Esophagus squamous epithelium (tissue), 5 donors: ENCODE measurements around the gene CDHR3. TPM values are rescaled to one million over a fixed set of nuclear protein-coding genes. Genes with fewer than 3 reads are reported as not detected.

Experiments used
- DNase-seq: peaks from one replicate; lab custom pipeline; 2025; lab: John Stamatoyannopoulos, UW
- H3K27ac ChIP-seq, 4 donors: fragments of 200-600 bp; sonication (generic); one replicate each; pipeline ENCODE4 v1.5.1; 2016 to 2019; ENCODE audit warnings: mild to moderate bottlenecking in 1 of 4
- H3K27me3 ChIP-seq, 4 donors: fragments of 200-600 bp; sonication (generic); 1 replicate in 3 of 4; 2 replicates in 1 of 4; pipeline versions ENCODE4 v1.5.1 to v1.6.0; 2017 to 2021; ENCODE audit warnings: antibody characterized with exemption in 1 of 4
- H3K36me3 ChIP-seq, 3 donors: fragments of 200-600 bp; sonication (generic); one replicate each; pipeline ENCODE4 v1.5.1; 2016 to 2019
- H3K4me1 ChIP-seq, 3 donors: fragments of 200-600 bp; sonication (generic); one replicate each; pipeline ENCODE4 v1.5.1; 2017 to 2019
- H3K4me3 ChIP-seq, 4 donors: fragments of 200-600 bp; sonication (generic); 1 replicate in 3 of 4; 2 replicates in 1 of 4; pipeline ENCODE4 v1.5.1; 2016 to 2019; ENCODE audit warnings: mild to moderate bottlenecking in 2 of 4, moderate library complexity in 1 of 4
- H3K9me3 ChIP-seq, 3 donors: fragments of 200-600 bp; sonication (generic); one replicate each; pipeline ENCODE4 v1.5.1; 2016 to 2019
- POLR2A ChIP-seq, 4 donors: fragments of 450-650 bp; IDR thresholded peaks; one replicate each; pipeline ENCODE4 v1.6.1; 2017; ENCODE audit warnings: antibody characterized with exemption in 4 of 4, mild to moderate bottlenecking in 4 of 4, moderate library complexity in 3 of 4
- WGBS, 2 donors: methylation state at CpG; one replicate each; pipeline ENCODE4 v1.1.5; 2018; 5-methylcytosine and 5-hydroxymethylcytosine counted together
- intact Hi-C: fragments of 100-400 bp; cut with DNase I; formaldehyde crosslinking; loops from one replicate; pipeline ENCODE4 v1.15.0; 2022
- total RNA-seq, 4 donors: library from RNA; depleted of rRNA; stranded (reverse); fragments of >200 nt; gene quantifications; one replicate each; pipeline ENCODE4 v1.1.0, GENCODE V29; 2016
- TF ChIP-seq, protein P1 (sequence below), 6 experiments: fragments of 450-650 bp in 4 of 6; fragments of 200-600 bp in 2 of 6; sonication (generic) in 2 of 6; IDR thresholded peaks; one replicate each; pipeline ENCODE4 v1.5.1; 2016 to 2019; ENCODE audit warnings: antibody characterized with exemption in 6 of 6, mild to moderate bottlenecking in 4 of 6, moderate library complexity in 4 of 6
- donor health status: DM: yes; HTN: yes; CAD: no.

Gene CDHR3
- total RNA-seq, 4 donors from 2014 or later: 0.32 to 2.5 (median 1.9) TPM

DNA sequence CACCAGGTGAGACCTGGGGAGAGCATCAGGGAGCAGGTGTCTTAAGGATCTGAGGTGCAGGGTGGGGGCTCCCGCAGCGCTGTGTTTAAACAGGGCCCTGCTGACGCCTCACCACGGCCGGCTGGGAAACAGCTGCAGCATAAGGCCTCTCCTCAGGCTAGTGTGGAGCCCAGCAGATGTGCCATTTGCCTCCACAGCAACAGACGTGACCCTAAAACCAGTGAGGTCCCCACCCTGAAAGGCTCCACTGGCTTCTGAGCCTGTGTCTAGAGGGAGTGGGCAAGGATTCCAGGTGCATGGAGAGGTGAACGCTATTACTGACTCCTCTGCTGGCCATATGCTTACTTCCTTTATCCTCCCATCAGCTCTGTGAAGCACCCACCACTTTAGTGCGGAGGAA lies 101.3 kb downstream of the CDHR3 start:
- Histone ChIP-seq H3K27me3 (no peaks in the 10 kb centered on the region), H3K36me3 (no peaks in the 10 kb centered on the region), H3K9me3 (no peaks in the 10 kb centered on the region), H3K4me1 (peaks cover 52 to 100% (median 72%) of the 10 kb centered on the region in 3 donors), H3K27ac (peak overlapping the region; percentile 83 to 91 (median 88)), H3K4me3 (no peak overlapping the region)
- TF ChIP-seq, protein P1, sequence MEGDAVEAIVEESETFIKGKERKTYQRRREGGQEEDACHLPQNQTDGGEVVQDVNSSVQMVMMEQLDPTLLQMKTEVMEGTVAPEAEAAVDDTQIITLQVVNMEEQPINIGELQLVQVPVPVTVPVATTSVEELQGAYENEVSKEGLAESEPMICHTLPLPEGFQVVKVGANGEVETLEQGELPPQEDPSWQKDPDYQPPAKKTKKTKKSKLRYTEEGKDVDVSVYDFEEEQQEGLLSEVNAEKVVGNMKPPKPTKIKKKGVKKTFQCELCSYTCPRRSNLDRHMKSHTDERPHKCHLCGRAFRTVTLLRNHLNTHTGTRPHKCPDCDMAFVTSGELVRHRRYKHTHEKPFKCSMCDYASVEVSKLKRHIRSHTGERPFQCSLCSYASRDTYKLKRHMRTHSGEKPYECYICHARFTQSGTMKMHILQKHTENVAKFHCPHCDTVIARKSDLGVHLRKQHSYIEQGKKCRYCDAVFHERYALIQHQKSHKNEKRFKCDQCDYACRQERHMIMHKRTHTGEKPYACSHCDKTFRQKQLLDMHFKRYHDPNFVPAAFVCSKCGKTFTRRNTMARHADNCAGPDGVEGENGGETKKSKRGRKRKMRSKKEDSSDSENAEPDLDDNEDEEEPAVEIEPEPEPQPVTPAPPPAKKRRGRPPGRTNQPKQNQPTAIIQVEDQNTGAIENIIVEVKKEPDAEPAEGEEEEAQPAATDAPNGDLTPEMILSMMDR (IDR thresholded peaks at IDR 0.05): no peak
- TF ChIP-seq POLR2A (IDR thresholded peaks at IDR 0.05): no peak
- 43 to 80% methylated on average over 5 to 6 of the region's 8 CpGs for WGBS, 2 donors
- DNase-seq: no peak
- intact Hi-C loops: loop anchor here (10.0 kb wide), 1 partner anchor 50 kb away; the partner anchor contains the start of gene SYPL1

DNA sequence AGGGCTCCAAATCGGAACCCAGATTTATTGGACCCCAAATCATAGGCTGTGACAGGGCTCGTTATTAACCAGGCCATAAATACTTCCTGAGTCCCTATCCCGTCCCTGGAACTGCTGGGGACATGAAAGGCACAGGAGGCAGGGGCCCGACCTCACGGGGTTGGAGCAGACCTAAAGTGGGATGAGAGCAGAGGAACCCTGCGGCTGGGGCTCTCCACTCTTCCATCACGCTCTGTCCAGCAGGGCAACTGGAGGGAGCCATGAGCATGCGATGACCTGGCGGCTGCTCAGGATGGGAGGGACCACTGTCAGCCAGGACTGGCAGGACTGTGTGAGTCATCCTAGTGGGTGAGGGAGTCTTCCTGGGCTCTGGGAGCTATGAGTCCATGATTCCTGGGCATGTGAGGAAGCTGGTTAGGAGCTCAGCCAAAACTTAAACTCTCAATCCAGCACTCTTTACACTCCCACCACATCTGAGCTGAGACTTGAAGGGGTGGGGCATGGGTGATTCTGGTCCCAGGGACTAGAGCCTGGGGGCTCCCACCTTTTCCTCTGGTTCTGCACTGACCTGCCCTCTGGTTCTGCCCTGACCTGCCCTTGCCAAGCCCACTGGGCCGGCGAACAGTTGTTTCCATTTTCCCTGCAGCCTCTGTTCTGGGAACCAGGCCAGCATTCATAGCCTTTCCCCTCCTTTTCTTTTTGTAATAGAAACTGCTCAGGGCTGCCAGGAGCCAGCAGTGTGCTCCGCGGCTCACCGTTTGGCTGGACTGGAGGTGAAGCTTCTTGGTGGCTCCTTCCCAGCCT lies 101.9 kb downstream of the CDHR3 start:
- Histone ChIP-seq H3K27me3 (no peaks in the 10 kb centered on the region), H3K4me3 (peak overlapping the region in 3 of 4 donors; percentile 30 to 56 (median 32)), H3K9me3 (no peaks in the 10 kb centered on the region), H3K27ac (peak overlapping the region; percentile 83 to 91 (median 88)), H3K36me3 (no peaks in the 10 kb centered on the region), H3K4me1 (peaks cover 59 to 100% (median 72%) of the 10 kb centered on the region in 3 donors)
- peak in 2 of 4 donors; percentile 38 to 42 for TF ChIP-seq POLR2A (IDR thresholded peaks at IDR 0.05)
- TF ChIP-seq, protein P1 (IDR thresholded peaks at IDR 0.05): peak in 1 of 6 experiments; percentile 15
- no peak for DNase-seq
- 15 to 22% methylated on average over 7 to 11 of the region's 14 CpGs for WGBS, 2 donors
- intact Hi-C loops: loop anchor here (10.0 kb wide), 1 partner anchor 50 kb away; the partner anchor contains the start of gene SYPL1

DNA sequence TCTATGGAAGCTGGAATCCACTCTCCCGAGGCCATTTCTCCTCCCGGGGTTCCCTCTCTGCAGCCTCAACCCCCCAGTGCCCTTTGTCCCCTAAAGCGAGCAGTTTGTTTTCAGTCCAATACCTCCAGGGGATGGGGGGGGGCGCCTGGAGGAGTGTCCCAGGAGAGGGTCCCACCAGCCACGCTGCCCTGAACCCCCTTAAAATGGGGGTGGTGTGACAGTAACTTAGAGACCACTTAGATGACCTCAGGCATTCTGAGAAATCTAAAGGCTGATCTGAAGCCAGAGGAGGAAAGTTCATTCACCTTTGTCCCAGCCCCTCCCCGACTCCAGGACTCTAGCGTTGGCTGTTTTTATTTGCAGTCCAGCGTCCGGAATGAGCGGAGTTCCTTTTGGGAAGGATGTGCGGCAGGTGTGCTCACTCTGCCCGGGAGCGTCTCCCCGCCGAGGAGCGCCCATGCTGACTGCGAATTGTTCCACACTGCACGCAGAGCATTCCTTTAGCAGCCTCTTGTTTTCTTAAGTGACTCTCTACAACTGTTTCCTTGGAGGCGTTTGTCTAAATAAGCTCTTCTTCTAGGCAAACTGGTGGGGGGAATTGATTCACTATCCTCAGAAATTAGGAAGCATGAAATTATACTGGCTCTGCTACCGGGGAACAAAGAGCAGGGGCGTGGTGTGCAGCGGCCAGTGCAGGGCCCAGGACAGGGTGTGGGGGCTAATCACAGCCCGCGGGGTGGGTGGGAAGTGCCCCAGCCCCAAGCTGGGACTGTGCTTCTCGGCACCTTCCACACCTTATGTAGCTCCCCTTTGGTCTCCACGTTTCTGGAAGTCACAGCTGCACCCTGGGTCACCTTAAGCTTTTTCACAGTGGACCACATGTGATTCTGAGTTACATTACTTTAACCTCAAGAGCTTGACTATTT lies 102.8 kb downstream of the CDHR3 start:
- TF ChIP-seq, protein P1 (IDR thresholded peaks at IDR 0.05): no peak
- no peak for TF ChIP-seq POLR2A (IDR thresholded peaks at IDR 0.05)
- no peaks in the 10 kb centered on the region for H3K9me3 ChIP-seq
- peaks cover 62 to 100% (median 76%) of the 10 kb centered on the region in 3 donors for H3K4me1 ChIP-seq
- H3K27ac ChIP-seq: peak overlapping the region; percentile 83 to 91 (median 88)
- peak overlapping the region in 3 of 4 donors; percentile 30 to 56 (median 32) for H3K4me3 ChIP-seq
- DNase-seq: no peak
- intact Hi-C loops: loop anchor here (10.0 kb wide), 1 partner anchor 49 kb away; the partner anchor contains the start of gene SYPL1
- 20 to 21% methylated on average over 18 to 24 of the region's 26 CpGs for WGBS, 2 donors
- no peaks in the 10 kb centered on the region for H3K36me3 ChIP-seq
- no peaks in the 10 kb centered on the region for H3K27me3 ChIP-seq

DNA sequence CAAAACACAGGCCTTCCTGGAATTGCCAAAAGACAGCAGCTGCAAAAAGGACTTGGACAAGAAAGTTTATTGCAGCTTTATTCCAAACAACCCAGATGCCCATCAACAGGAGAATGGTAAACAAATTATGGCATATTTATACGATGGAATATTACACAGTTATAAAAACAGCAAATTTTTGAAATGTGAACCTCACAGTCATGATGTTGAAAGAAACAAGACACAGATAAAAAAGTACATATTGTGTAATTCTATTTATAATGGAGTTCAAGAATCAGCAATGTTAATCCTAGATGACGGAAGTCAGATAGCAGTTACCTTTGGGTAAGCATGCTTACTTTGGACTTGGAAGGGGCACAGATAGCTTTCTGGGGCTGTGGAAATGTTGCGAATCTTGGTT lies 104.6 kb downstream of the CDHR3 start:
- TF ChIP-seq POLR2A (IDR thresholded peaks at IDR 0.05): no peak
- TF ChIP-seq, protein P1 (IDR thresholded peaks at IDR 0.05): no peak
- peak overlapping the region in 2 of 4 donors; percentile 82 to 91 for H3K27ac ChIP-seq
- no peaks in the 10 kb centered on the region for H3K36me3 ChIP-seq
- whole genome bisulfite sequencing, 2 donors: 85 to 87% methylated on average over 3 of the region's 3 CpGs
- intact Hi-C loops: loop anchor here (10.0 kb wide), 1 partner anchor 47 kb away; the partner anchor contains the start of gene SYPL1
- no peaks in the 10 kb centered on the region for H3K9me3 ChIP-seq
- peaks cover 72 to 100% (median 77%) of the 10 kb centered on the region in 3 donors for H3K4me1 ChIP-seq
- no peak for DNase-seq
- H3K27me3 ChIP-seq: no peaks in the 10 kb centered on the region
- no peak overlapping the region for H3K4me3 ChIP-seq
